Effector memory CD8-positive, alpha-beta T cell (primary cell): ENCODE measurements around the gene PIK3R1.

Experiments used
- ATAC-seq: fragments of 150-1000 bp; cut with Tn5 transposase; replicated peaks from 2 replicates; pipeline ENCODE4 v1.10.0; 2021; ENCODE audit warnings: mild to moderate bottlenecking, moderate library complexity
- DNase-seq, 3 experiments: peaks; one replicate each; pipeline ENCODE4 v3.0.0; 2021
- H3K27ac Mint-ChIP-seq, 2 donors: one replicate each; pipeline ENCODE4 v1.8.0; 2022; ENCODE audit warnings: mild to moderate bottlenecking in 2 of 2, mixed read lengths in 2 of 2, moderate library complexity in 2 of 2
- H3K27me3 Mint-ChIP-seq, 2 donors: one replicate each; pipeline ENCODE4 v1.8.0; 2022; ENCODE audit warnings: mixed read lengths in 2 of 2
- H3K36me3 Mint-ChIP-seq: one replicate; pipeline ENCODE4 v1.8.0; 2022; ENCODE audit warnings: mild to moderate bottlenecking, moderate library complexity, mixed read lengths; ENCODE audit not compliant: insufficient read depth
- H3K4me1 Mint-ChIP-seq, 2 donors: one replicate each; pipeline ENCODE4 v1.8.0; 2022; ENCODE audit warnings: low read depth in 2 of 2, mixed read lengths in 2 of 2
- H3K4me3 Mint-ChIP-seq, 2 donors: one replicate each; pipeline ENCODE4 v1.8.0; 2022; ENCODE audit warnings: mild to moderate bottlenecking in 2 of 2, mixed read lengths in 2 of 2, moderate library complexity in 2 of 2
- H3K9me3 Mint-ChIP-seq, 2 donors: one replicate each; pipeline ENCODE4 v1.8.0; 2022; ENCODE audit warnings: mixed read lengths in 2 of 2

The PIK3R1 gene

DNA sequence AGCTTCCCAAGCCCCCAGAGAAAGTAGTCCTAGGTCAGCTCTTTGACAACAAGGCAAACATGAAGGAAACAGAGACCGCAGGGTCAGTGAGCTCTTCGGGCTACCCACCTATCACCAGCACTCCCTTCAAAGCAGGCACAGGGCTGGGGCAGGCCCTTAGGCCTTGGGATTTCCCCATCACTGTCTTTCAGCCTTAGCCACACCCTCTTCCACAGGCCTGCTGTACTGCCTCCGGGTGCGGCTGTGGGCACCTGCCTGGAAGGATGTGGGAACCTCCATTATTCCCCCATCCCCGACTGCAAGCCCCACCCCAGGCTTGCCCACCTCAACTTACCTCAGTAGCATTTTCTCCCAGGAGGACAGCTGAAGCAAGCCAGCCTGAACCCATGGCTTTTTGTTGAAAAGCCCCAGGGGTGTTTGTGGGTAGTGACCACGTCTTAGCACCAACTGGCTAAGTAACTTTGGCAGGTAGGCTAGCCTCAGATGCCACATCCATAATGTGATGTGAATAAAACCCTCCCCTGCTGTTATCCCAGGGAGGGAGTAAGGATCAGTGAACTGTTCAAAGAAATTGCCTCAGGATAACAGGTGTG, 100.2 kb downstream of the PIK3R1 start:
- Mint-ChIP-seq H3K36me3 (no peaks in the 10 kb centered on the region), H3K27ac (peak overlapping the region; percentile 11 to 57), H3K27me3 (no peaks in the 10 kb centered on the region), H3K9me3 (no peaks in the 10 kb centered on the region), H3K4me3 (no peak overlapping the region), H3K4me1 (peaks cover 6 to 9% of the 10 kb centered on the region in 2 donors)
- ATAC-seq (peak; percentile 94), DNase-seq (peak; percentile 3 to 14 (median 8))

DNA sequence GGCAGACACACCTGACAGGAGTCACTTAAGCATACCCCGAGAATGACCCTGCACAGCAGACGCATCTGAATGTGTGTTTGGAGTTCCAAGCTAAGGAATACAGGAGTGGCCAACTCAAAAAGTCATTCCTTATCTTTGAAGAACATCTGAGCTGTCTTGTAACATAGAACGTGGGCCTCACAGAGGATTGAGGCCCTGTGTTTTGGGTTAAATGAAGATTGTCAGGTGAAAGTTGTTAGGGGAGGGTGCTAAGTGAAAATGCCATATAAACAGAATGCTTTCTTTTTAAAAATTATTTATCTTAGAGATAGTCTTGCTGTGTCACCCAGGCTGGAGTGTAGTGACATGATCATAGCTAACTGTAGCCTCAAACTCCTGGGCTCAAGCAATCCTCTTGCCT, 100.9 kb downstream of the PIK3R1 start:
- no peak for ATAC-seq
- DNase-seq, result no peak
- Mint-ChIP-seq H3K9me3 (no peaks in the 10 kb centered on the region), H3K27ac (no peak overlapping the region), H3K4me1 (peaks cover 6 to 9% of the 10 kb centered on the region in 2 donors), H3K36me3 (no peaks in the 10 kb centered on the region), H3K4me3 (no peak overlapping the region), H3K27me3 (no peaks in the 10 kb centered on the region)

DNA sequence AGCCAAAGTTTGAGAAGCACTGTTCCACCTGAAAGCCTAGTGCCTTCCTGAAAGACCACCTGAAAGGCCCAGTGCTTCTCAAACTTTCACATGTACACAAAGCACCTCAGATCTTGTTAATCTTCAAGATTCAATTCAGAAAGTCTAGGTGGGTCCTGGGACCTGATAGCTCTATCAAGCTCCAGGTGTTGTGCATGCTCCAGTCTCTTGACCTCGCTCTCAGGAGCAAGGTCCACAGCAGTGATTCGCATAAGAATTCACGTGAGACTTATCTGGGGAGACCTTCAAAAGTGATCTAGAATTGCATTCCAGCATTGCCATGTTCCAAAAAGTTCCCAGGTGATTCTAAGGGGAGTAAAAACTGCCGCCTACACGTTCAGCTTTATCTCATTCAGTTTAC, 102.1 kb downstream of the PIK3R1 start:
- no peak for ATAC-seq
- H3K27me3 Mint-ChIP-seq, result no peaks in the 10 kb centered on the region

DNA sequence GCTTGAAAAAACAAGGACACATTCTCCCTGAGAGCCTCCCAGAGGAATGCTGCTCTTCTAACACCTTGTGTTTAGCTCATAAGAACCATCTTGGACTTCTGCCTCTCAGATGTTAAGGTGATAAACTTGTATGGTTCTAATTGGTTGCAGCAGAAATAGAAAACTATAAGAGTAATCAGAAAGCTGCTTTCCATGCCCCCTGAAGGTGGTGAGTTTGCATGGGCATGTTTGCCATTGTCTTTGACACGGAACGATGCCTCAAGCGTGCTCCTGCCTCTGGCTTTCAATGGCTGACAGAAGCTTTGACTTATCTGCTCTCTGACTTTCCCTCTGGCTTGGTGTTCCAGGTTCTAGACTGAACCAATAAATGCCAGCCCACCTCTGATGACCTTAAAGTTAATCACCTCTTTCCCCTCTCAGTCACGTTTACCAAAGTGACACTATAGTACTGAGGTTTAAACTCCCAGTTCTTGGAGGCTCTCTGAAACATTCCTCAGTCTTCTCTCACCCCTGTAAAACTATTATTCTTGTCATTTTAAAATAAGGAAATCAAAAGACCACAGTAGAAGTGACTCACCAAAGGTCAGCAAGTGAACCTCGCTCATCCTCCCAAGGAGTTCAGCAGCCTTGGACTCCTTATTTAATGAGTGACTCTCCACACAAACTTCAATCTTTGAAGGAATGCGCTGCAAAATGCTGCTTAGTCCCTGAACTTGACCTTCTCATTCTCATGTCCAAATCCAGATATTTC, 103.6 kb downstream of the PIK3R1 start:
- no peak for DNase-seq
- Mint-ChIP-seq H3K36me3 (no peaks in the 10 kb centered on the region), H3K4me1 (peaks cover 6 to 9% of the 10 kb centered on the region in 2 donors), H3K9me3 (no peaks in the 10 kb centered on the region), H3K27ac (no peak overlapping the region), H3K4me3 (no peak overlapping the region), H3K27me3 (no peaks in the 10 kb centered on the region)
- no peak for ATAC-seq

More for the DNA sequence above, 102.1 kb downstream of the PIK3R1 start:
- H3K4me3 Mint-ChIP-seq, result no peak overlapping the region
- H3K36me3 Mint-ChIP-seq, result no peaks in the 10 kb centered on the region
- H3K27ac Mint-ChIP-seq, result no peak overlapping the region
- DNase-seq, result no peak
- no peaks in the 10 kb centered on the region for H3K9me3 Mint-ChIP-seq
- peaks cover 6 to 9% of the 10 kb centered on the region in 2 donors for H3K4me1 Mint-ChIP-seq

DNA sequence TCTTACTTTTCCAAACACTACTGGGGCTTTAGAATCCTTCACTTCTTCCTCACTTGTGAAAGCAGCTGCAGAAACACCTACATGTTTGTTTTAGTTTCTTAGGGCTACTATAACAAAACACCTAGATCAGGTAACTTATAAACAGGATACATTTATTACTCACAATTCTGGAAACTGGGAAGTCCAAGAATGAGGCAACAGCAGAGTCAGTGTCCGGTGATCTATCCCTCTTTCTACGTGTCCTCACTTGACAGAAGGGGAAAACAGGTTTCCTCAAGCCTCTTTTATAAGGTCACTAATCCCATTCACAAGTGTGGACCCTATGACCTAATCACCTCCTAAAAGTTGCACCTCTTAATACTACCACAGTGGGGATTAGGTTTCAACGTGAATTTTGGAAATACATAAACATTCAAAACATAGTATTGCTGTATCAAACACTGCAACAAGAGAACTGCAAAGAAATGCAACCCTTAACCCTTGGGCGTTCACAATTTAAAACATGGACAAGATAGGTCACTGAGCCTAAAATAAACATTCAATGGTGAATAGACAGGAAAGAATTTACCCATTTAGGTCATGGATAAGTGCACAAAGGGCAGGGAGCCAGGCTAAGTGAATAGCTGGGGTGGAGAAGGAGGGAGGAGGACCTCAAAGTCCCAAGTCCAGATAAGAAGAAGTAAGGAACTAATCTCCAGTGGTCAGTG, 104.3 kb downstream of the PIK3R1 start:
- no peak overlapping the region for H3K27ac Mint-ChIP-seq
- H3K4me3 Mint-ChIP-seq, result no peak overlapping the region
- peaks cover 6 to 9% of the 10 kb centered on the region in 2 donors for H3K4me1 Mint-ChIP-seq
- DNase-seq (no peak), ATAC-seq (no peak)
- H3K36me3 Mint-ChIP-seq, result no peaks in the 10 kb centered on the region
- H3K9me3 Mint-ChIP-seq, result no peaks in the 10 kb centered on the region
- H3K27me3 Mint-ChIP-seq, result peaks cover 0 to 2% of the 10 kb centered on the region in 2 donors

DNA sequence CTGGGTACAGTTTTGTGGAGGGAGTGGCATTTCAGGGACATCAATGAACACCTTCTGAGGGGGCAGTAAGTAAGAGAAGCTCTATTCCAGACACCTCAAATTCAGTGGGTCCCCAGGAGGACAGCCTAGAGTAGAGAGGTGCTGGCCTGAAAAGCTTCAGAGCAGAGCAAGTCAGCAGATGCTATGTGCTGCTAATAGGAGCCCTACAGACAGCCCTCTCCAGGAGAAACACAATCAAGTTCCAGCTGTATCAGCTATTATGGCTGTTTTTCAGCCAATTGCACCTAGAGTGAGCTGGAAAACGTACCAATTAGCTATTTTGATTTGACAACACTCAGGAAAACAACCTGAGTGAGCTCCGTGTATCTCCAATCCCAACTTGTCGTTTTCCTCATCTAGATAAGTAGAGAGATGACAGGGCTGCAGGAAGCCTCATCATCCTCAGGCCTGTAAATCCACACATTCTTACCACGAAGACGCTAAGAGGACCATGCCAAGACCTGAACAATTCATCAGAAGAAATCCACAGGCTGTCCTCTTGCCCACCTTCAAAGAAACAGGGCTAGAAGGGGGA, 104.9 kb downstream of the PIK3R1 start:
- no peaks in the 10 kb centered on the region for H3K9me3 Mint-ChIP-seq
- no peak overlapping the region for H3K4me3 Mint-ChIP-seq
- no peaks in the 10 kb centered on the region for H3K36me3 Mint-ChIP-seq
- H3K4me1 Mint-ChIP-seq, result peaks cover 2 to 4% of the 10 kb centered on the region in 2 donors
- no peak overlapping the region for H3K27ac Mint-ChIP-seq
- H3K27me3 Mint-ChIP-seq, result peaks cover 0 to 7% of the 10 kb centered on the region in 2 donors
- DNase-seq (no peak), ATAC-seq (no peak)

DNA sequence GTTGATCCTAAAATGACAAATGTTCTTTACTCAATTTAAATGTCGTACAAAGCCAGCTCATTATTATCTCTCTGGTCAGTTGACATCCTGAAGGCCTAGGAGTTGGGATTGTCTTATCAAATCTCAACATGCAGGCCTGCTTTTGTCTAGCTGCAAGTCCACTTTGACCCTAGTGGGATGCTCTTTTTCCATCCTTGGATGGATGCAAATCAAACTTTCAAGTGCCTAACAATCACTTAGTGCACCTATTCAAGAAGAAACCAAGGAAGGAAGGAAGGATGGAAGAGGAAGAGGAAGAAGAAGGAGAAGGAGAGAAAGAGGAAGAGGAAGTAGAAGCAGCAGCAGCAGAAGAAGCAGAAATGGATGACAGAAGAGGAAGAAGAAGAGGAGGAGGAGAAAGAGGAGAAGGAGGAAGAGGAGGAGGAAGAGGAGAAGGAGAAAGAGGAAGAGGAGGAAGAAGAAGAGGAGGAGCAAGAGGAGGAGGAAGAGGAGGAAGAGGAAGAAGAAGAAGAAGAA, 109.6 kb downstream of the PIK3R1 start:
- H3K9me3 Mint-ChIP-seq, result no peaks in the 10 kb centered on the region
- DNase-seq (no peak), ATAC-seq (no peak)
- H3K4me3 Mint-ChIP-seq, result no peak overlapping the region
- no peaks in the 10 kb centered on the region for H3K36me3 Mint-ChIP-seq
- no peaks in the 10 kb centered on the region for H3K4me1 Mint-ChIP-seq
- peaks cover 11 to 16% of the 10 kb centered on the region in 2 donors for H3K27me3 Mint-ChIP-seq
- no peak overlapping the region for H3K27ac Mint-ChIP-seq

DNA sequence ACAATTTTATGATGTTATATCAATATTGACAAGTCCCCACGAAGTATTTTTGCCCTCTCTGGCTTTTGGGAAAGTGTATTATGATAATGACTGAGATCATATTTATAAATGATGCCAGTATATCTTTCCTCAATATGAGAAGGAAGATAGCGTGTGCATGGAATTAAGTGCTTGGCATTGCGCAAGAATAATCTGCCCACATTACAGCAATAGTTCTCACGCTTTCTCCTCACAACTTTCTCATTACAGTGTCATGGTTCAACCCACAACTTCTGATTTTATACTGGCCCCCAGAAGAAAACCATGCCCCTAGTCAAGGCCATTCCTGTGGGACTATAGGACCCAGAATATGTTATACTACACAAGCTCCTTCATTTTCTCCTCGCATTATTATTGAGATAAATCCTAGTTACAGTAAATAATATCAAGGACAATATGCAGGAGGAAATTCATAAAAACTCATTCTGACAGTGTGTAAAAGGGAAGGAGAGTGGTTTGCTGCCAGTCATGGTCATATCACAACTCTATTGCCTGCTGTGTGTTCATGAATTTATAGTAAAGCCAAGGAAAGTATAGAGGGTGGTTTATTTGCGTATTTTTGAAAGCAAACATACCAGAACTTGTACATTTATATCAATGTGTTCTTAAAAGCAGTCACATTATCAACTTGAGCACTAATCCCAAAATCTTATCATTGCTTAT, 114.1 kb downstream of the PIK3R1 start:
- DNase-seq (no peak), ATAC-seq (no peak)
- Mint-ChIP-seq H3K27me3 (peaks cover 11 to 16% of the 10 kb centered on the region in 2 donors), H3K27ac (no peak overlapping the region), H3K9me3 (no peaks in the 10 kb centered on the region), H3K36me3 (no peaks in the 10 kb centered on the region), H3K4me1 (no peaks in the 10 kb centered on the region), H3K4me3 (no peak overlapping the region)

DNA sequence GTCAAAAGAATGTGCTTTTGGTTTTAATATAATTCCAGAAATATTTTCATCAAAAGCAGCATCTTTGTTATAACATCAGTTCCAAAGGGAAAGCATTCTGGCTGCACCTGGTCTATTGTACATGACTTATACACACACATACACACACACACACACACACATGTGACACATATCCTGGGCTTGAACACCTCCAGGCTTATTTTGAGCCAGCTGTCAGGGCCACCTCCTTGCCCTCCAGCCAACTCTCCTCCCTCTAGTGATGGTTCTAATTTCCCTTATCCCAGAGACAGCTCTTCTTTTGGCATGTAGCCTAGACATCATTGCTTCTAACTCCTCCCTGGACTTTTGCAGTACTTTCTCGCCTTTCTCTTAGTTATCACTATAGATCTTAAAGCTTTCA, 115.0 kb downstream of the PIK3R1 start:
- peaks cover 8 to 11% of the 10 kb centered on the region in 2 donors for H3K27me3 Mint-ChIP-seq
- H3K4me1 Mint-ChIP-seq, result no peaks in the 10 kb centered on the region
- DNase-seq (no peak), ATAC-seq (no peak)
- H3K4me3 Mint-ChIP-seq, result no peak overlapping the region
- H3K9me3 Mint-ChIP-seq, result no peaks in the 10 kb centered on the region
- H3K36me3 Mint-ChIP-seq, result no peaks in the 10 kb centered on the region
- H3K27ac Mint-ChIP-seq, result peak overlapping the region in 1 of 2 donors; percentile 32

DNA sequence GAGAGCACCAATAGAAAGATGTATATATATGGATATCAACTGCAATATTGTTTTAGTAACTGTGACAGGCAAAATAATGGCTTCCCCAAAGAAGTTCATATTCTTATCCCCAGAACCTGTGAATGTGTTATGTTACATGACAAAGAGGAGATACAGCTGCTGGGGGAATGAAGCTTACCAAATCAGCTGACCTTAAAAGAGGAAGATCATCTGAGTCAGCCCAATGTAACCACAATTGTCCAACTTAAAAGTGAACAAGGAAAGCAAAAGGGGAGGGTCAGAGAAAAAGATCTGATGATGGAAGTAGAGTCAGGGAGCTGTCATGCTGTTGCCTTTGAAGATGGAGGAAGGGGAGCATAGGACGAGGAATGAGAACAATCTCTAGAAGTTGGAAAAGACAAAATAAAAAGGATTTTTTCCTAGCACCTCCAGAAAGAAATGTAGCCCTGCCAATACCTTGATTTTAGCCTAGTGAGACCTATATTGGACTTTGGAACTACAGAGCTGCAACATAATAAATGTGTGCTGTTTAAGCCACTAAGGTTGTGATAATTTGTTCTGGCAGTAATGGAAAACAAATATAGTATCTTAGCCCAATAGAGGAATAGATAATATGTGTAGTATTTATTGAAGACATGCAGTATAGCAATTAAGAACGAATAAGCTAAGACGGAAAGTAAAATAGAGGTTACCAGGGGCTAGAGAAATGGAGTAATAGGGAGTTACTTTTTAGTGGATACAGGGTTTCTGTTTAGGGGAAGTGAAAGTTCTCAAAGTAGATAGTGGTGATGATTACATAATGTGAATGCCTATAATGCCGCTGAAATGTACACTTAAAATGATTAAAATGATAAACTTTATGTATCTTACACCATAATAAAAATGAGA, 115.9 kb downstream of the PIK3R1 start:
- DNase-seq (no peak), ATAC-seq (peak; percentile 27)
- no peak overlapping the region for H3K4me3 Mint-ChIP-seq

DNA sequence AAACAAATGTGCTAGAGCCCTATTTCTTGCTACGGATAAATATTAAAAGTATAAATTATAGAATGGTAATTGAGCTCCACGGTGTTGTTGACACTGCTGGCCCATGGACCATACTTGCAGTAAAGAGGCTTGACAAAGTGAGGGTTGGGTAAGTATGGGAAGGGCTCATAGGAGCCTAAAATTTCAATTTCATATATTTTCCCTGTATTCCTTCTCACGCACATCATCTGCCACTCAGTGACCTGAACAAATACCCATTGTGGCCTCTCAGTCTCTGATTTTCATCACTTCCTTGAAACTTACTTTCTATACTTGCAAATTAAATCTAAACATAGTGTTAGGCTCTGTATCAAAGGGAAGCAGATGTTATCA, 116.5 kb downstream of the PIK3R1 start:
- ATAC-seq (no peak), DNase-seq (no peak)
- Mint-ChIP-seq H3K27me3 (peaks cover 8 to 11% of the 10 kb centered on the region in 2 donors), H3K36me3 (no peaks in the 10 kb centered on the region), H3K4me1 (no peaks in the 10 kb centered on the region), H3K4me3 (no peak overlapping the region), H3K27ac (no peak overlapping the region), H3K9me3 (no peaks in the 10 kb centered on the region)

More for the DNA sequence above, 115.9 kb downstream of the PIK3R1 start:
- peaks cover 8 to 11% of the 10 kb centered on the region in 2 donors for H3K27me3 Mint-ChIP-seq
- no peaks in the 10 kb centered on the region for H3K36me3 Mint-ChIP-seq
- H3K9me3 Mint-ChIP-seq, result no peaks in the 10 kb centered on the region
- no peaks in the 10 kb centered on the region for H3K4me1 Mint-ChIP-seq
- peak overlapping the region; percentile 28 to 32 for H3K27ac Mint-ChIP-seq

DNA sequence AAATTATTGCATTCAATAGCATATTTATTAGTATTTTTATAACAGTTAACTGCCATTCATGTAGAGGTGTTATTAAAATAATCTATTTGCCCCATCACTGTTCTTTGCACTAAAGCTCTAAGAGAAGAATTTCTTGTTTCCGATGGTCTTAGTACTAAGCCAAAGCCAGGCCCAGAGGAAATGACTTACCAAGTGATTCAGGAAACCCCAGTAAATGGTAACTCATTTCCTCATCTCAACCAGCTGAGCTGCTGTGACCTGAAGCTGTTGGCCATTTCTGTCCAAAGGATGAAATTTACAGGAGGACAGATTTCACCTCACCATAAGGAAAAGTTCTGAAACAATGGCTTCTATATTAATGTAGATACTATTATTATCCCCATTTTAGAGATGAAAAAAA, 117.0 kb downstream of the PIK3R1 start:
- Mint-ChIP-seq H3K36me3 (no peaks in the 10 kb centered on the region), H3K9me3 (no peaks in the 10 kb centered on the region), H3K4me1 (no peaks in the 10 kb centered on the region), H3K4me3 (no peak overlapping the region), H3K27ac (no peak overlapping the region), H3K27me3 (peaks cover 7 to 8% of the 10 kb centered on the region in 2 donors)
- ATAC-seq (no peak), DNase-seq (no peak)
